PC-3 (cell line): ENCODE results near the gene TTI1.

Experiments used
- CTCF ChIP-seq: fragments of 300-600 bp; sonication (generic); conservative IDR thresholded peaks from 2 replicates; pipeline ENCODE4 v1.5.1; 2017; ENCODE audit warnings: antibody characterized with exemption, low read depth, mild to moderate bottlenecking, low read length
- EZH2 ChIP-seq: fragments of 300-600 bp; sonication (generic); IDR thresholded peaks from one replicate; pipeline ENCODE4 v1.6.1; 2017; ENCODE audit warnings: antibody characterized with exemption, mild to moderate bottlenecking, low read length; ENCODE audit not compliant: unreplicated experiment
- EZH2phosphoT487 ChIP-seq: fragments of 300-600 bp; sonication (generic); IDR thresholded peaks from 2 replicates; pipeline ENCODE4 v1.6.1; 2018; ENCODE audit warnings: mild to moderate bottlenecking, antibody characterized with exemption, low read length, borderline replicate concordance

GRCh38 chr20:37997516-37997915 is 35.7 kb downstream of the TTI1 start:
- no peak for TF ChIP-seq CTCF
- TF ChIP-seq EZH2: no peak
- no peak for TF ChIP-seq EZH2phosphoT487
